ENCODE data around the gene GFI1. TPM values are rescaled to one million over a fixed set of nuclear protein-coding genes. Genes with fewer than 3 reads are reported as not detected.

GFI1 gene
- total RNA-seq, 1 experiment from 2014 or later = not detected

DNA sequence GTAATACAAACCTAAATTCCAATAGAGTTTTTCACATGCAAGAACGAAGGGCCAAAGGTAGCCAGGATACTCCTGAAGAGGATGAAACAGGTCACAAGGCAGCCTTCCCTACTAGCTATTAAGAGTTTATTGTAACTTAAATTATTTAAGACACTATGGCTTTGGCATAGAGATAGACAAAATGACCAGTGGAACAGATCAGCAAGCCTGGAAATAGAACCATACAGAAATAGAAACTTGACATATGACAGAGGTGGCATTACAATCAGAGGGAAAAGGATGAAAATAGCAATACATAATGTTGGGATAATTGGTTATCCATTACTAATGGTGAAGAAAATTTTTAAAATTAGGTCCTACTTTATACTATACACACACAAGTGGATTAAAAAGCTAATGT, 16.5 kb downstream of the GFI1 start:
- no peak overlapping the region for H3K4me3 Mint-ChIP-seq (ENCODE audit: unreplicated experiment)
- H3K4me1 Mint-ChIP-seq (ENCODE audit: insufficient read depth, unreplicated experiment) = no peaks in the 10 kb centered on the region
- TF ChIP-seq, protein P1, sequence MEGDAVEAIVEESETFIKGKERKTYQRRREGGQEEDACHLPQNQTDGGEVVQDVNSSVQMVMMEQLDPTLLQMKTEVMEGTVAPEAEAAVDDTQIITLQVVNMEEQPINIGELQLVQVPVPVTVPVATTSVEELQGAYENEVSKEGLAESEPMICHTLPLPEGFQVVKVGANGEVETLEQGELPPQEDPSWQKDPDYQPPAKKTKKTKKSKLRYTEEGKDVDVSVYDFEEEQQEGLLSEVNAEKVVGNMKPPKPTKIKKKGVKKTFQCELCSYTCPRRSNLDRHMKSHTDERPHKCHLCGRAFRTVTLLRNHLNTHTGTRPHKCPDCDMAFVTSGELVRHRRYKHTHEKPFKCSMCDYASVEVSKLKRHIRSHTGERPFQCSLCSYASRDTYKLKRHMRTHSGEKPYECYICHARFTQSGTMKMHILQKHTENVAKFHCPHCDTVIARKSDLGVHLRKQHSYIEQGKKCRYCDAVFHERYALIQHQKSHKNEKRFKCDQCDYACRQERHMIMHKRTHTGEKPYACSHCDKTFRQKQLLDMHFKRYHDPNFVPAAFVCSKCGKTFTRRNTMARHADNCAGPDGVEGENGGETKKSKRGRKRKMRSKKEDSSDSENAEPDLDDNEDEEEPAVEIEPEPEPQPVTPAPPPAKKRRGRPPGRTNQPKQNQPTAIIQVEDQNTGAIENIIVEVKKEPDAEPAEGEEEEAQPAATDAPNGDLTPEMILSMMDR (IDR thresholded peaks at IDR 0.05; ENCODE audit: unreplicated experiment) = no peak
- no peaks in the 10 kb centered on the region for H3K27me3 Mint-ChIP-seq (ENCODE audit: insufficient read depth, unreplicated experiment)
- no peak for DNase-seq (ENCODE audit: unreplicated experiment)
- H3K9me3 Mint-ChIP-seq (ENCODE audit: unreplicated experiment) = no peaks in the 10 kb centered on the region
- BruUV-seq (replicated peaks) = no TSS peak
- CTCF ChIA-PET = no interaction called here
- H3K27ac Mint-ChIP-seq (ENCODE audit: low read depth, unreplicated experiment) = no peak overlapping the region
- POLR2A ChIA-PET = no interaction called here
- H3K36me3 Mint-ChIP-seq (ENCODE audit: insufficient read depth, unreplicated experiment) = no peaks in the 10 kb centered on the region
- intact Hi-C loops (cut with micrococcal nuclease) = no loop called here

DNA sequence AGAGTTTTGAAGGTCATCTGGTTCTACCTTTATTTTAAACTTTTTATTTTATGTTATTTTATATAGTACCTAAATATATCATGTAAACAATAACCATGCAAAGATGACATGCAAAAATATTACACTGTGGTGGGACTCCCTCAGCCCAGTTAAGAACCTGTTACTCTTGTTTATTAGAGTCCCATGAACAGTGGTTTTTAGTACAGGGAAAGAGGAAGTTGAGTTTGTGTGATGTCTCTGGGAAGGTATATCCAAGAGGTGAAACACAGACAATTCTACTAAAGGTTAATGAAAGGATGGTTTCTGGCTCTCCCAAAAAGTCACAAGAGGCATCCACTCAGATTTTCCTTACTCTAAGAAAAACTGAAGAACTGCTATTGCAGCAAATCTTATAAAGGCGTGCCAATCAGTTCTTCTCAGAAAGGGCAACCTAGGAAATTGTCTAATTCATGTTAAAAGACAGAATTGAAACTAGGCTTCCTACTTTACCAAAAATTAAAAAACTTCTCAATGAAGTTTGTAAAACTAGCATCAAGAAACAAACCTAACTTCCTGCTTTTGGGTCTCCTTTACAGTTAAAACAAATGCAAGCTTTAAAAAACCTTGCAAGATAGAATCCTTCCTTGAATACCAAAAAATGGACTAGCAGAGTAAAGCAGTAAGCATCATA, 19.9 kb downstream of the GFI1 start:
- no peaks in the 10 kb centered on the region for H3K4me1 Mint-ChIP-seq (ENCODE audit: insufficient read depth, unreplicated experiment)
- no peaks in the 10 kb centered on the region for H3K27me3 Mint-ChIP-seq (ENCODE audit: insufficient read depth, unreplicated experiment)
- BruUV-seq (replicated peaks) = no TSS peak
- CTCF ChIA-PET = interaction anchor here (0.5 to 0.6 kb wide), 2 partner anchors 9 to 136 kb away, joined by 3 to 4 read pairs; no protein-coding TSS in a partner anchor
- no peak for DNase-seq (ENCODE audit: unreplicated experiment)
- no peaks in the 10 kb centered on the region for H3K36me3 Mint-ChIP-seq (ENCODE audit: insufficient read depth, unreplicated experiment)
- no peak overlapping the region for H3K4me3 Mint-ChIP-seq (ENCODE audit: unreplicated experiment)
- POLR2A ChIA-PET = no interaction called here
- intact Hi-C loops (cut with micrococcal nuclease) = no loop called here
- TF ChIP-seq, protein P1 (IDR thresholded peaks at IDR 0.05; ENCODE audit: unreplicated experiment) = no peak
- no peaks in the 10 kb centered on the region for H3K9me3 Mint-ChIP-seq (ENCODE audit: unreplicated experiment)
- no peak overlapping the region for H3K27ac Mint-ChIP-seq (ENCODE audit: low read depth, unreplicated experiment)

DNA sequence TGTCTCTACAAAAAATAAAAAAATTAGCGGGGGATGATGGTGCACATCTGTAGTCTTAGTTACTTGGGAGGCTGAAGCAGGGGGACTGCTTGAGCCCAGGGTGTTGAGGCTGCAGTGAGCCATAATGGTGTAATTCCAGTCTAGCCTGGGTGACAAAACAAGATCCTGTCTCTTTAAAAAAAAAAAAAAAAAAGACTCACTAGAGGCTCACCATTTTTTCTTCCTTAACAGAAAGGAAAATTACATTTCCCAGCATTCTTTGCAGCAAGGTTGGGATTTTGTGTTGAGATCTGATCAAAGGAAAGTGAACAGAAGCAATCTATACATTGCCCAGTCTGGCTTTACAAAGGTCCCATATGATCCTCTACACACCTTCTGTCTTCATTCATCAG, 21.5 kb downstream of the GFI1 start:
- no TSS peak for BruUV-seq (replicated peaks)
- Mint-ChIP-seq H3K4me1 (ENCODE audit: insufficient read depth, unreplicated experiment) (no peaks in the 10 kb centered on the region), H3K27me3 (ENCODE audit: insufficient read depth, unreplicated experiment) (no peaks in the 10 kb centered on the region), H3K9me3 (ENCODE audit: unreplicated experiment) (no peaks in the 10 kb centered on the region), H3K27ac (ENCODE audit: low read depth, unreplicated experiment) (no peak overlapping the region), H3K4me3 (ENCODE audit: unreplicated experiment) (no peak overlapping the region), H3K36me3 (ENCODE audit: insufficient read depth, unreplicated experiment) (no peaks in the 10 kb centered on the region)
- POLR2A ChIA-PET = no interaction called here
- TF ChIP-seq, protein P1 (IDR thresholded peaks at IDR 0.05; ENCODE audit: unreplicated experiment) = no peak
- CTCF ChIA-PET = interaction anchor here (0.6 kb wide), 1 partner anchor 1744 kb away, joined by 3 read pairs; no protein-coding TSS in a partner anchor
- intact Hi-C loops (cut with micrococcal nuclease) = no loop called here
- no peak for DNase-seq (ENCODE audit: unreplicated experiment)

DNA sequence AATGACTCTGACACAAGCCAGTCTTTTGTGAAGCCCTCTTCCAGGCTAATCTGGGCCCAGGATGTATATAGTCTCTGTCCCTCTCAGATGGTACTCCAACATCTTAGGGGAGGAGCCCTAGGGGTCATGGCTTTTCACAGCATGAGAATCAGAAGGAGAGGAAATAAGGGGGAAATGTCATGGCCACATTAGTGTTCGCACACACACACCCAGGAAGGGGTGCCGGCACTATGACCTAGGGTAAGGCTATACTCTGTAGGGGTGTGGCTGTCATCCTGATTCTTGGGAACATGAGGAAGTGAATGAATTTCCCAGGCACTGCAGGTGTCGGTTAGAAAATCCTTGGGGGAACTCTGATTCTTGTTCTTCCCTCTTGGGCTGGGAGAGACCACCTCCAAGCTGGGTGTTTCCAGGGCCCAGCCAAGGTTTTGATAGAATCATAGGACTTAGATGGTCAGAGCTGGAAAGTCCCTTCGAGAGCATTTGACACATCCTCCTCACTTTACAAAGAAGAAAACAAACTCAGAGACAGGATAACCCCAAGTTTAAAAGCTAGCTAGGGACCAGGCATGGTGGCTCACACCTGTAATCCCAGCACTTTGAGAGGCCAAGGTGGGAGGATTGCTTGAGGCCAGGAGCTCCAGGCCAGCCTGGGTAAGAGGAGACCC, 22.0 kb downstream of the GFI1 start:
- no peaks in the 10 kb centered on the region for H3K36me3 Mint-ChIP-seq (ENCODE audit: insufficient read depth, unreplicated experiment)
- no peak overlapping the region for H3K4me3 Mint-ChIP-seq (ENCODE audit: unreplicated experiment)
- intact Hi-C loops (cut with micrococcal nuclease) = loop anchor here (5.0 kb wide), 1 partner anchor 133 kb away; no protein-coding TSS in a partner anchor
- H3K27ac Mint-ChIP-seq (ENCODE audit: low read depth, unreplicated experiment) = no peak overlapping the region
- H3K9me3 Mint-ChIP-seq (ENCODE audit: unreplicated experiment) = no peaks in the 10 kb centered on the region
- no peaks in the 10 kb centered on the region for H3K27me3 Mint-ChIP-seq (ENCODE audit: insufficient read depth, unreplicated experiment)
- H3K4me1 Mint-ChIP-seq (ENCODE audit: insufficient read depth, unreplicated experiment) = no peaks in the 10 kb centered on the region
- CTCF ChIA-PET = interaction anchor here (0.6 kb wide), 1 partner anchor 1743 kb away, joined by 3 read pairs; no protein-coding TSS in a partner anchor
- TF ChIP-seq, protein P1 (IDR thresholded peaks at IDR 0.05; ENCODE audit: unreplicated experiment) = no peak
- no peak for DNase-seq (ENCODE audit: unreplicated experiment)
- BruUV-seq (replicated peaks) = no TSS peak
- POLR2A ChIA-PET = no interaction called here
